GM19193 (cell line): Measurements from ENCODE around the gene ESPNL.

ENCODE experiments used
- POLR2A ChIP-seq: IDR thresholded peaks from 4 replicates; pipeline ENCODE4 v1.6.1; 2011; ENCODE audit not compliant: insufficient read depth, insufficient read length; ENCODE audit errors: extremely low read depth

ESPNL gene

GRCh38 chr2:238116298-238117198, 16.4 kb downstream of the ESPNL start:
- TF ChIP-seq POLR2A, result no peak

- no peak for TF ChIP-seq POLR2A
Observed at GRCh38 chr2:238117199-238118154, 17.3 kb downstream of the ESPNL start.

GRCh38 chr2:238119756-238120462, 19.8 kb downstream of the ESPNL start:
- TF ChIP-seq POLR2A, result no peak

- TF ChIP-seq POLR2A, result no peak
Observed at GRCh38 chr2:238120463-238121298, 20.5 kb downstream of the ESPNL start.

GRCh38 chr2:238121511-238122286, 21.6 kb downstream of the ESPNL start:
- TF ChIP-seq POLR2A, result no peak

GRCh38 chr2:238122287-238123217, 22.4 kb downstream of the ESPNL start:
- TF ChIP-seq POLR2A, result no peak

GRCh38 chr2:238123218-238123971, 23.3 kb downstream of the ESPNL start:
- no peak for TF ChIP-seq POLR2A

- TF ChIP-seq POLR2A, result no peak
Observed at GRCh38 chr2:238123991-238124470, 23.9 kb downstream of the ESPNL start.

GRCh38 chr2:238124488-238125126, 24.5 kb downstream of the ESPNL start:
- TF ChIP-seq POLR2A, result no peak

GRCh38 chr2:238125127-238125885, 25.2 kb downstream of the ESPNL start:
- TF ChIP-seq POLR2A, result no peak
